ENCODE data around the gene C2orf68. TPM values are rescaled to one million over a fixed set of nuclear protein-coding genes. Genes with fewer than 3 reads are reported as not detected.
"Not testable (repeated sequence)": the region's sequence is repeated elsewhere in the genome, so short reads cannot be mapped to it uniquely, and the experiment has no call there.

The C2orf68 gene
- total RNA-seq, 1 experiment from 2014 or later, result 69.6 TPM

- TF ChIP-seq E2F4 (CRISPR knock-in tag; IDR thresholded peaks at IDR 0.05; ENCODE audit: borderline replicate concordance, low read depth), result no peak
- TF ChIP-seq GRHL2 (CRISPR knock-in tag; IDR thresholded peaks at IDR 0.05; ENCODE audit: insufficient replicate concordance, severe bottlenecking), result no peak
- no peak for TF ChIP-seq IRF1 (CRISPR knock-in tag; IDR thresholded peaks at IDR 0.05)
- TF ChIP-seq STAT6 (CRISPR knock-in tag; conservative IDR thresholded peaks at IDR 0.05; ENCODE audit: low read depth), result no peak
- TF ChIP-seq EMX1 (CRISPR knock-in tag; IDR thresholded peaks at IDR 0.05), result no peak
Measured at GRCh38 chr2:85593023-85593422, 18.8 kb downstream of the C2orf68 start (continued).

- not testable (repeated sequence) for H3K36me3 Mint-ChIP-seq
Measured at GRCh38 chr2:85592299-85592698, 19.6 kb downstream of the C2orf68 start.

DNA sequence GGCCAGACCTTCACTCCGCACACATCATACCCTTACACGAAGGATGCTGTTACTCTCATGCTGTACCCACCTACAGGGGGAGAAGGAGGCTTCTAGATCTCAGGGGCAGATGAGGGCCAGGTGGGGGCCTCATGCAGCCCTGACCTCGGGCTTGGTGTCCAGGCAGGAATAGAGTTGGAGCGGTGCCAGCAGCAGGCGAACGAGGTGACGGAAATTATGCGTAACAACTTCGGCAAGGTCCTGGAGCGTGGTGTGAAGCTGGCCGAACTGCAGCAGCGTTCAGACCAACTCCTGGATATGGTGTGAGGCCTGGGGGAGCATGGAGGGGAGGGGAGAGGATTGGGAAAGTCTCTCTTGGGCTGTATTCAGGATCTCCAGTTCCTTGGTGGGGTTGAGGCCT lies 20.3 kb downstream of the C2orf68 start:
- Mint-ChIP-seq H3K4me3 (no peak overlapping the region), H3K9me3 (no peaks in the 10 kb centered on the region), H3K27me3 (ENCODE audit: low read depth) (peaks cover 13% of the 10 kb centered on the region), H3K4me1 (peaks cover 14% of the 10 kb centered on the region), H3K27ac (peak overlapping the region; percentile 49; the same call in 1 of the 2 replicates), H3K36me3 (peaks cover 2% of the 10 kb centered on the region; the same call in 1 of the 2 replicates)
- no peak for DNase-seq (ENCODE audit: low spot score)
- no peak for ATAC-seq
- TF ChIP-seq ZNF532 (CRISPR knock-in tag; IDR thresholded peaks at IDR 0.05; ENCODE audit: borderline replicate concordance), result no peak
- no peak for TF ChIP-seq TEAD4 (CRISPR knock-in tag; IDR thresholded peaks at IDR 0.05)
- no peak for TF ChIP-seq CBFB (CRISPR knock-in tag; IDR thresholded peaks at IDR 0.05; ENCODE audit: low read depth)
- TF ChIP-seq TEAD1 (CRISPR knock-in tag; IDR thresholded peaks at IDR 0.05), result no peak
- TF ChIP-seq NFYB (CRISPR knock-in tag; conservative IDR thresholded peaks at IDR 0.05; ENCODE audit: low read depth), result no peak
- no peak for TF ChIP-seq ATF1 (CRISPR knock-in tag; IDR thresholded peaks at IDR 0.05)
- TF ChIP-seq JAZF1 (CRISPR knock-in tag; IDR thresholded peaks at IDR 0.05), result no peak
- no peak for TF ChIP-seq MYBL2 (CRISPR knock-in tag; IDR thresholded peaks at IDR 0.05)
- TF ChIP-seq, protein P1, sequence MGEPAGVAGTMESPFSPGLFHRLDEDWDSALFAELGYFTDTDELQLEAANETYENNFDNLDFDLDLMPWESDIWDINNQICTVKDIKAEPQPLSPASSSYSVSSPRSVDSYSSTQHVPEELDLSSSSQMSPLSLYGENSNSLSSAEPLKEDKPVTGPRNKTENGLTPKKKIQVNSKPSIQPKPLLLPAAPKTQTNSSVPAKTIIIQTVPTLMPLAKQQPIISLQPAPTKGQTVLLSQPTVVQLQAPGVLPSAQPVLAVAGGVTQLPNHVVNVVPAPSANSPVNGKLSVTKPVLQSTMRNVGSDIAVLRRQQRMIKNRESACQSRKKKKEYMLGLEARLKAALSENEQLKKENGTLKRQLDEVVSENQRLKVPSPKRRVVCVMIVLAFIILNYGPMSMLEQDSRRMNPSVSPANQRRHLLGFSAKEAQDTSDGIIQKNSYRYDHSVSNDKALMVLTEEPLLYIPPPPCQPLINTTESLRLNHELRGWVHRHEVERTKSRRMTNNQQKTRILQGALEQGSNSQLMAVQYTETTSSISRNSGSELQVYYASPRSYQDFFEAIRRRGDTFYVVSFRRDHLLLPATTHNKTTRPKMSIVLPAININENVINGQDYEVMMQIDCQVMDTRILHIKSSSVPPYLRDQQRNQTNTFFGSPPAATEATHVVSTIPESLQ (CRISPR knock-in tag; IDR thresholded peaks at IDR 0.05), result no peak
- ChIA-PET CTCF (interaction anchor here (0.5 to 0.8 kb wide), 2 partner anchors 26 to 40 kb away, joined by 3 to 5 read pairs; no protein-coding TSS in a partner anchor), POLR2A (interaction anchor here (1.0 to 1.1 kb wide), 2 partner anchors 14 to 20 kb away, joined by 3 to 9 read pairs; partner anchors contain the start of genes C2orf68 and VAMP8)

More at GRCh38 chr2:85592299-85592698, 19.6 kb downstream of the C2orf68 start:
- ATAC-seq; H3K9me3 Mint-ChIP-seq; CTCF ChIA-PET; H3K27ac Mint-ChIP-seq; DNase-seq (ENCODE audit: low spot score); H3K4me3 Mint-ChIP-seq: not testable (repeated sequence)
- H3K4me1 Mint-ChIP-seq, result peaks cover 14% of the 10 kb centered on the region
- H3K27me3 Mint-ChIP-seq (ENCODE audit: low read depth), result peaks cover 13% of the 10 kb centered on the region
- POLR2A ChIA-PET, result interaction anchor here (0.6 to 1.1 kb wide), 2 partner anchors 17 to 20 kb away, joined by 3 to 4 read pairs; partner anchors contain the start of gene C2orf68

All from WTC11 (cell line).